IMR-90 (cell line): ENCODE data around the gene GALC.

Experiments used
- BHLHE40 ChIP-seq: fragments of 150-350 bp; IDR thresholded peaks from 2 replicates; pipeline ENCODE4 v1.6.1; 2016; ENCODE audit warnings: mild to moderate bottlenecking, low read depth, low read length
- CEBPB ChIP-seq: IDR thresholded peaks from 2 replicates; pipeline ENCODE4 v1.6.1; 2012; ENCODE audit warnings: low read depth, low read length, improper control_type of control experiment
- CHD1 ChIP-seq: IDR thresholded peaks from 2 replicates; pipeline ENCODE4 v1.6.1; 2012; ENCODE audit warnings: low read depth, low read length, improper control_type of control experiment
- MXI1 ChIP-seq: IDR thresholded peaks from 2 replicates; pipeline ENCODE4 v1.6.1; 2012; ENCODE audit warnings: low read depth, mild to moderate bottlenecking, low read length, moderate library complexity, borderline replicate concordance
- POLR2A ChIP-seq: IDR thresholded peaks from 2 replicates; pipeline ENCODE4 v1.6.1; 2012; ENCODE audit warnings: mild to moderate bottlenecking, low read depth, low read length
- RFX5 ChIP-seq: IDR thresholded peaks from 2 replicates; pipeline ENCODE4 v1.8.0; 2012; ENCODE audit warnings: low read depth, mild to moderate bottlenecking, low read length, moderate library complexity
- TF ChIP-seq, protein P1 (sequence below): fragments of 150-350 bp; IDR thresholded peaks from 2 replicates; pipeline ENCODE4 v1.6.1; 2016; ENCODE audit warnings: low read depth, mild to moderate bottlenecking, low read length, moderate library complexity, borderline replicate concordance
- TF ChIP-seq, protein P2 (sequence below): conservative IDR thresholded peaks from 2 replicates; pipeline ENCODE4 v1.5.1; 2012; ENCODE audit warnings: mild to moderate bottlenecking, low read depth, low read length, improper control_type of control experiment
- TF ChIP-seq, protein P3 (sequence below): fragments of 150-350 bp; IDR thresholded peaks from 2 replicates; pipeline ENCODE4 v1.6.1; 2017; ENCODE audit warnings: mild to moderate bottlenecking, antibody characterized with exemption, low read length, low read depth

DNA sequence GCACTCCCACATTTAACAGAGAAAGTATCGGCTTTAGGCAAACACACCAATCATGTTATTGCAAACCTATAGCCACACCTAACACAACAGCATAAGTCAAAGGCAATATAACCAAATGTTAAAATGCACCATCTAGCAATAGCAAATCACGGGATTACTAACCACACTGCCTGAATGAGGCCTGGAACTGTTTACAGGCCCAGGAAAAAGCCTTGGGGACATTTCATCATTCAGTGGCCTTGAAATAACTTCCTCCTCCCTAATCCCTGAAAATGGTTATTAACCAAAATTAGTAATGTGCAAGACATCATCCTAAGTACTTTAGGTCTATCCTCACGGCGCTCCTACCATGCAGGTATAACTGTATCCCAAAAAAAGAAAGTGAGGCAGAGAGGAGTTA is 2.3 kb downstream of the GALC start:
- TF ChIP-seq, protein P1, sequence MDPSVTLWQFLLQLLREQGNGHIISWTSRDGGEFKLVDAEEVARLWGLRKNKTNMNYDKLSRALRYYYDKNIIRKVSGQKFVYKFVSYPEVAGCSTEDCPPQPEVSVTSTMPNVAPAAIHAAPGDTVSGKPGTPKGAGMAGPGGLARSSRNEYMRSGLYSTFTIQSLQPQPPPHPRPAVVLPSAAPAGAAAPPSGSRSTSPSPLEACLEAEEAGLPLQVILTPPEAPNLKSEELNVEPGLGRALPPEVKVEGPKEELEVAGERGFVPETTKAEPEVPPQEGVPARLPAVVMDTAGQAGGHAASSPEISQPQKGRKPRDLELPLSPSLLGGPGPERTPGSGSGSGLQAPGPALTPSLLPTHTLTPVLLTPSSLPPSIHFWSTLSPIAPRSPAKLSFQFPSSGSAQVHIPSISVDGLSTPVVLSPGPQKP: no peak
- TF ChIP-seq, protein P2, sequence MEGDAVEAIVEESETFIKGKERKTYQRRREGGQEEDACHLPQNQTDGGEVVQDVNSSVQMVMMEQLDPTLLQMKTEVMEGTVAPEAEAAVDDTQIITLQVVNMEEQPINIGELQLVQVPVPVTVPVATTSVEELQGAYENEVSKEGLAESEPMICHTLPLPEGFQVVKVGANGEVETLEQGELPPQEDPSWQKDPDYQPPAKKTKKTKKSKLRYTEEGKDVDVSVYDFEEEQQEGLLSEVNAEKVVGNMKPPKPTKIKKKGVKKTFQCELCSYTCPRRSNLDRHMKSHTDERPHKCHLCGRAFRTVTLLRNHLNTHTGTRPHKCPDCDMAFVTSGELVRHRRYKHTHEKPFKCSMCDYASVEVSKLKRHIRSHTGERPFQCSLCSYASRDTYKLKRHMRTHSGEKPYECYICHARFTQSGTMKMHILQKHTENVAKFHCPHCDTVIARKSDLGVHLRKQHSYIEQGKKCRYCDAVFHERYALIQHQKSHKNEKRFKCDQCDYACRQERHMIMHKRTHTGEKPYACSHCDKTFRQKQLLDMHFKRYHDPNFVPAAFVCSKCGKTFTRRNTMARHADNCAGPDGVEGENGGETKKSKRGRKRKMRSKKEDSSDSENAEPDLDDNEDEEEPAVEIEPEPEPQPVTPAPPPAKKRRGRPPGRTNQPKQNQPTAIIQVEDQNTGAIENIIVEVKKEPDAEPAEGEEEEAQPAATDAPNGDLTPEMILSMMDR: no peak
- TF ChIP-seq CEBPB (no peak), CHD1 (no peak), MXI1 (no peak), POLR2A (no peak), RFX5 (no peak), BHLHE40 (no peak)
- TF ChIP-seq, protein P3, sequence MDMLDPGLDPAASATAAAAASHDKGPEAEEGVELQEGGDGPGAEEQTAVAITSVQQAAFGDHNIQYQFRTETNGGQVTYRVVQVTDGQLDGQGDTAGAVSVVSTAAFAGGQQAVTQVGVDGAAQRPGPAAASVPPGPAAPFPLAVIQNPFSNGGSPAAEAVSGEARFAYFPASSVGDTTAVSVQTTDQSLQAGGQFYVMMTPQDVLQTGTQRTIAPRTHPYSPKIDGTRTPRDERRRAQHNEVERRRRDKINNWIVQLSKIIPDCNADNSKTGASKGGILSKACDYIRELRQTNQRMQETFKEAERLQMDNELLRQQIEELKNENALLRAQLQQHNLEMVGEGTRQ: no peak
